Measurements from ENCODE around the gene SFMBT2.
"Not testable (repeated sequence)": the region's sequence is repeated elsewhere in the genome, so short reads cannot be mapped to it uniquely, and the experiment has no call there.

GRCh38 chr10:7212696-7213095, 198.1 kb downstream of the SFMBT2 start:
- TF ChIP-seq, protein P1, sequence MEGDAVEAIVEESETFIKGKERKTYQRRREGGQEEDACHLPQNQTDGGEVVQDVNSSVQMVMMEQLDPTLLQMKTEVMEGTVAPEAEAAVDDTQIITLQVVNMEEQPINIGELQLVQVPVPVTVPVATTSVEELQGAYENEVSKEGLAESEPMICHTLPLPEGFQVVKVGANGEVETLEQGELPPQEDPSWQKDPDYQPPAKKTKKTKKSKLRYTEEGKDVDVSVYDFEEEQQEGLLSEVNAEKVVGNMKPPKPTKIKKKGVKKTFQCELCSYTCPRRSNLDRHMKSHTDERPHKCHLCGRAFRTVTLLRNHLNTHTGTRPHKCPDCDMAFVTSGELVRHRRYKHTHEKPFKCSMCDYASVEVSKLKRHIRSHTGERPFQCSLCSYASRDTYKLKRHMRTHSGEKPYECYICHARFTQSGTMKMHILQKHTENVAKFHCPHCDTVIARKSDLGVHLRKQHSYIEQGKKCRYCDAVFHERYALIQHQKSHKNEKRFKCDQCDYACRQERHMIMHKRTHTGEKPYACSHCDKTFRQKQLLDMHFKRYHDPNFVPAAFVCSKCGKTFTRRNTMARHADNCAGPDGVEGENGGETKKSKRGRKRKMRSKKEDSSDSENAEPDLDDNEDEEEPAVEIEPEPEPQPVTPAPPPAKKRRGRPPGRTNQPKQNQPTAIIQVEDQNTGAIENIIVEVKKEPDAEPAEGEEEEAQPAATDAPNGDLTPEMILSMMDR (IDR thresholded peaks at IDR 0.05): not testable (repeated sequence)
- TF ChIP-seq POLR2A (IDR thresholded peaks at IDR 0.05): not testable (repeated sequence)
